Measurements from ENCODE around the gene SLC22A7. TPM values are rescaled to one million over a fixed set of nuclear protein-coding genes. Genes with fewer than 3 reads are reported as not detected.

Gene SLC22A7
- total RNA-seq, 2 donors from 2014 or later, result not detected

DNA sequence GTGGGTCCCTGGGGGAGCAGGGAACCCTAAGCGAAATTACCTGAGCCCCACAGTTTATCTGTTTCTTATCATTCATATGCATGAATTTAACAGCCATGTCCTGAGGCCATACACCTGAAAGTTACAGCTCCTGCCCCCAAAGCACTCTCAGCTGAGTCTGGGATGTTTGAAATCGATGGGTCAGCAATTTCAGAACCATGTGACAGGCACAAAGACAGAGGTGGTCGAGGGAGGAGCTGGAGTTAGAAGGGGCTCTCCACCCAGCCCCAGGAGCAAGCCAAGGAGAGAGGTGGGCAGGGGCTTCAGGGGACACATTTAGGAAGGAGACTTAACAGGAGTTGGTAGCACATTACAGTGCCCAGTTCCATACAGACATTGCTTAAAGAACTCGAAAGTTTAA is 39.9 kb upstream of the SLC22A7 start:
- Histone ChIP-seq H3K9ac (ENCODE audit: extremely low read depth, low read length, poor library complexity, severe bottlenecking) (no peak overlapping the region), H3K36me3 (ENCODE audit: control insufficient read depth, insufficient read depth, low read length) (no peaks in the 10 kb centered on the region), H3K4me3 (ENCODE audit: low read length) (no peak overlapping the region), H3K27ac (ENCODE audit: low read depth, low read length) (no peak overlapping the region), H3K4me1 (ENCODE audit: control insufficient read depth, insufficient read depth, low read length) (no peaks in the 10 kb centered on the region), H3K9me3 (ENCODE audit: control insufficient read depth, low read length) (no peaks in the 10 kb centered on the region), H3K27me3 (ENCODE audit: control insufficient read depth, insufficient read depth, low read length, poor library complexity, severe bottlenecking) (no peaks in the 10 kb centered on the region)
- no peaks in the 10 kb centered on the region for H3K27me3 Mint-ChIP-seq (ENCODE audit: insufficient read depth)
- H3K27ac Mint-ChIP-seq, result no peak overlapping the region
- TF ChIP-seq, protein P1, sequence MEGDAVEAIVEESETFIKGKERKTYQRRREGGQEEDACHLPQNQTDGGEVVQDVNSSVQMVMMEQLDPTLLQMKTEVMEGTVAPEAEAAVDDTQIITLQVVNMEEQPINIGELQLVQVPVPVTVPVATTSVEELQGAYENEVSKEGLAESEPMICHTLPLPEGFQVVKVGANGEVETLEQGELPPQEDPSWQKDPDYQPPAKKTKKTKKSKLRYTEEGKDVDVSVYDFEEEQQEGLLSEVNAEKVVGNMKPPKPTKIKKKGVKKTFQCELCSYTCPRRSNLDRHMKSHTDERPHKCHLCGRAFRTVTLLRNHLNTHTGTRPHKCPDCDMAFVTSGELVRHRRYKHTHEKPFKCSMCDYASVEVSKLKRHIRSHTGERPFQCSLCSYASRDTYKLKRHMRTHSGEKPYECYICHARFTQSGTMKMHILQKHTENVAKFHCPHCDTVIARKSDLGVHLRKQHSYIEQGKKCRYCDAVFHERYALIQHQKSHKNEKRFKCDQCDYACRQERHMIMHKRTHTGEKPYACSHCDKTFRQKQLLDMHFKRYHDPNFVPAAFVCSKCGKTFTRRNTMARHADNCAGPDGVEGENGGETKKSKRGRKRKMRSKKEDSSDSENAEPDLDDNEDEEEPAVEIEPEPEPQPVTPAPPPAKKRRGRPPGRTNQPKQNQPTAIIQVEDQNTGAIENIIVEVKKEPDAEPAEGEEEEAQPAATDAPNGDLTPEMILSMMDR (conservative IDR thresholded peaks at IDR 0.05), result no peak
- DNase-seq, result no peak
- peaks cover 9% of the 10 kb centered on the region for H3K4me1 Mint-ChIP-seq
- no peak overlapping the region for H3K4me3 Mint-ChIP-seq
- no peaks in the 10 kb centered on the region for H3K36me3 Mint-ChIP-seq (ENCODE audit: low read depth)
- no peaks in the 10 kb centered on the region for H3K9me3 Mint-ChIP-seq
- 91 to 100% methylated on average over 2 to 4 of the region's 4 CpGs for WGBS, 2 experiments (ENCODE audit: insufficient coverage in 1 of 2, insufficient read length in 1 of 2)

DNA sequence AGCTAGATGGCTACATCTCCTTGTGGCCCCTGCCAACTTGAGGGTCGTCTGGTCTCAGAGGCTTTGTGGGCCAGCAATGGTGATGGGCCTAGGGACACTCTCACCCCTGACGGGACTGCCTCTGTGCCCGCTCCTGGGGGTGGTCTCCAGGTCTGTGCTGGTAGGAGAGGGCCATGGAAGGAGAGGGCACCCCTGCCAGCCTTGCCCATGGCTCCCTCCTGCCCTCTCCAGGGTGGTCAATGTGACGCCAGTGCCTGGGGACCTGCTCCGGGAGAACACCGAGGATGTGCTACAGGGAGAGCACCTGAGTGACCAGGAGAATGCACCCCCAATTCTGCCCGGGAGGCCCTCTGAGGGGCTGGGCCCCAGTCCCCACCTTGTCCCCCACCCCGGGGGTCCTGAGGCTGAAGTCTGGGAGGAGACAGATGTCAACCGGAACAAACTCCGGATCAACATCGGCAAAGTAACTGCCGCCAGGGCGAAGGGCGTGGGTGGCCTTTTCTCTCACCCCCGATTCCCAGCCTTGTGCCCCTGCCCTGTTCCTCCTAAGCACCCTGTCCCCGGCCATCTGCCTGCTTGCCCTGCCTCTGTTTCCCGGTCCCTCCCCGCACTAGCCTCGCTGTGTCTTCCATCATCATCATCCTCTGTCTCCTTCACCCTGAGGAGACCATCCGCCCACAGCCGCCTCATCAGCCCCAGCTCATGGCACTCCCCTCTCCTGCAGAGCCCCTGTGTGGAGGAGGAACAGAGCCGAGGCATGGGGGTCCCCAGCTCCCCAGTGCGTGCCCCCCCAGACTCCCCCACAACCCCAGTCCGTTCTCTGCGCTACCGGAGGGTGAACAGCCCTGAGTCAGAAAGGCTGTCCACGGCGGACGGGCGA is 39.0 kb upstream of the SLC22A7 start:
- H3K9me3 ChIP-seq (ENCODE audit: control insufficient read depth, low read length), result no peaks in the 10 kb centered on the region
- TF ChIP-seq, protein P1 (conservative IDR thresholded peaks at IDR 0.05), result no peak
- H3K4me3 Mint-ChIP-seq, result no peak overlapping the region
- peak; percentile 38 for DNase-seq
- no peak overlapping the region for H3K9ac ChIP-seq (ENCODE audit: extremely low read depth, low read length, poor library complexity, severe bottlenecking)
- H3K36me3 Mint-ChIP-seq (ENCODE audit: low read depth), result no peaks in the 10 kb centered on the region
- no peak overlapping the region for H3K27ac ChIP-seq (ENCODE audit: low read depth, low read length)
- no peak overlapping the region for H3K27ac Mint-ChIP-seq
- no peaks in the 10 kb centered on the region for H3K27me3 ChIP-seq (ENCODE audit: control insufficient read depth, insufficient read depth, low read length, poor library complexity, severe bottlenecking)
- H3K36me3 ChIP-seq (ENCODE audit: control insufficient read depth, insufficient read depth, low read length), result no peaks in the 10 kb centered on the region
- H3K4me3 ChIP-seq (ENCODE audit: low read length), result no peak overlapping the region
- no peaks in the 10 kb centered on the region for H3K9me3 Mint-ChIP-seq
- H3K4me1 ChIP-seq (ENCODE audit: control insufficient read depth, insufficient read depth, low read length), result no peaks in the 10 kb centered on the region
- peaks cover 9% of the 10 kb centered on the region for H3K4me1 Mint-ChIP-seq
- no peaks in the 10 kb centered on the region for H3K27me3 Mint-ChIP-seq (ENCODE audit: insufficient read depth)
- 91 to 95% methylated on average over 15 to 30 of the region's 30 CpGs for WGBS, 2 experiments (ENCODE audit: insufficient coverage in 1 of 2, insufficient read length in 1 of 2)

DNA sequence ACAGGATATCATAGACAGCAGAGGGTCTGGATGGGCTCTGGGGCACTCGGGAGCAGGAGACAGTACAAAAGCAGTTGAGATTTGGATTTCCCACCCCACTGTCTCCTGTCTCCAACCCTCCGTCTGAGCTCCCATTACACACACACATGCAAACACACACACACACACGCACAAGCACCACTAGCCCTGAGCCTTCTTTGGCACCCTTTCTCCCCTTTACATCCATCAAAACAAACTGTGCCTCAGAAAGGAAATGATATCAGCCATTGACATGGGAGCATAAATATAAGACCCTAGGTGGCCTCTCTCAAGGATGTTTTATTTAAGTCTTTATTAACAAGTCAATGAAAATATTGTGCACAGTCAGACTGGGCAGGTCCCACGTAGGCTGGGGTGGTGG is 37.3 kb upstream of the SLC22A7 start:
- peaks cover 12% of the 10 kb centered on the region for H3K4me1 Mint-ChIP-seq
- no peak overlapping the region for H3K27ac Mint-ChIP-seq
- H3K27me3 Mint-ChIP-seq (ENCODE audit: insufficient read depth), result peaks cover 1% of the 10 kb centered on the region
- TF ChIP-seq, protein P1 (conservative IDR thresholded peaks at IDR 0.05), result no peak
- whole genome bisulfite sequencing, 2 experiments (ENCODE audit: insufficient coverage in 1 of 2, insufficient read length in 1 of 2), result 90 to 92% methylated on average over 2 to 4 of the region's 4 CpGs
- DNase-seq, result no peak
- no peaks in the 10 kb centered on the region for H3K36me3 ChIP-seq (ENCODE audit: control insufficient read depth, insufficient read depth, low read length)
- no peak overlapping the region for H3K9ac ChIP-seq (ENCODE audit: extremely low read depth, low read length, poor library complexity, severe bottlenecking)
- no peaks in the 10 kb centered on the region for H3K36me3 Mint-ChIP-seq (ENCODE audit: low read depth)
- no peaks in the 10 kb centered on the region for H3K9me3 Mint-ChIP-seq
- no peaks in the 10 kb centered on the region for H3K4me1 ChIP-seq (ENCODE audit: control insufficient read depth, insufficient read depth, low read length)
- no peaks in the 10 kb centered on the region for H3K9me3 ChIP-seq (ENCODE audit: control insufficient read depth, low read length)
- no peak overlapping the region for H3K4me3 ChIP-seq (ENCODE audit: low read length)
- H3K4me3 Mint-ChIP-seq, result no peak overlapping the region
- no peaks in the 10 kb centered on the region for H3K27me3 ChIP-seq (ENCODE audit: control insufficient read depth, insufficient read depth, low read length, poor library complexity, severe bottlenecking)
- H3K27ac ChIP-seq (ENCODE audit: low read depth, low read length), result no peak overlapping the region

Data from endodermal cell (in vitro differentiated cells).